ENCODE data around the gene C11orf21.

DNA sequence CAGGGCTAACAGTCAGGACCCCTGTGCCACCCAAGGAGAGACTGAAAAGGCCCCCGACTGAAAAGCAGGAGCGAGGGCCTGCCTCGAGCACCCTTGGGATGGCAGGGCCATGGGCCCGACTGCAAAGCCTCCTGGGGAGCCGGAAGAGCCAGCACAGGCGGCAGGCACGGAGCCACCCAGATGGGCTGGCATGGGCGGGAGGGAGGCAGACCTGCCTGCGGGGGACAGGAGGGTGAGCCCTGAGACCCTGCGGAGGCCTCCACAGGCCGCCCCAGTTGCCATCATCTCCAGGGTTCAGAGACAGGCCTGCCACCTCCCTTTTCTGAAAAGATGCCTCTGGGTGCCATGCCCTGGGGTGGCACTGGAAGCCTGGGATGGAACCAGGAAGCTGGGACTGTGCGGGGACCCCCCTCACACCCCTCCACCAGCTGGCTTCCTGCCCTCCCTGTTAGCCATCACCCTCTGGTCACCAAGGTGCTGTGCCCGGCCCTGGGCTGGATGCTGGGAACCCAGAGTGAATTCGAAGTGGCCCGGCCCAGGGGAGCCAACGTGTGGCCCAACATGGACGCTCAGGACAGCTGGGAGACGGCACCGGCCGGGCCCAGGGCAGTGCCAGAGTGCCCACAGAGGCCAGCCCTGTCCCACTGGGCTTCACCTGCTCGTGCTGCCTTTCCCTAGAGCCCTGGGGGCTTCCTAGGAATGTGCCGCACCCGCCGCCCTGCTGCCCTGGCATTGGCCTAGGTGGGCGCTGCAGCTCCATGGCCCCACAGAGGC lies 13.9 kb upstream of the C11orf21 start:
- TF ChIP-seq YY1 (IDR thresholded peaks at IDR 0.05; ENCODE audit: low read depth) = no peak
- TF ChIP-seq, protein P1, sequence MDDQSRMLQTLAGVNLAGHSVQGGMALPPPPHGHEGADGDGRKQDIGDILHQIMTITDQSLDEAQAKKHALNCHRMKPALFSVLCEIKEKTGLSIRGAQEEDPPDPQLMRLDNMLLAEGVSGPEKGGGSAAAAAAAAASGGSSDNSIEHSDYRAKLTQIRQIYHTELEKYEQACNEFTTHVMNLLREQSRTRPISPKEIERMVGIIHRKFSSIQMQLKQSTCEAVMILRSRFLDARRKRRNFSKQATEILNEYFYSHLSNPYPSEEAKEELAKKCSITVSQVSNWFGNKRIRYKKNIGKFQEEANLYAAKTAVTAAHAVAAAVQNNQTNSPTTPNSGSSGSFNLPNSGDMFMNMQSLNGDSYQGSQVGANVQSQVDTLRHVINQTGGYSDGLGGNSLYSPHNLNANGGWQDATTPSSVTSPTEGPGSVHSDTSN (IDR thresholded peaks at IDR 0.05) = no peak
- TF ChIP-seq SIN3A (IDR thresholded peaks at IDR 0.05; ENCODE audit: borderline replicate concordance, low read depth, low read length) = no peak
